Mesothelial cell of epicardium (in vitro differentiated cells): ENCODE measurements around the gene HTR1A. TPM values are rescaled to one million over a fixed set of nuclear protein-coding genes. Genes with fewer than 3 reads are reported as not detected.

Experiments
- DNase-seq, 2 experiments: peaks; one replicate each; pipeline ENCODE4 v3.0.0; 2021; ENCODE audit warnings: low spot score in 2 of 2; ENCODE audit not compliant: unreplicated experiment in 2 of 2
- H3K27ac Mint-ChIP-seq: 2 replicates; pipeline ENCODE4 v1.8.0; 2021; ENCODE audit warnings: mixed read lengths
- H3K27me3 Mint-ChIP-seq: 2 replicates; pipeline ENCODE4 v1.8.0; 2021; ENCODE audit warnings: low read depth, mixed read lengths
- H3K36me3 Mint-ChIP-seq: 2 replicates; pipeline ENCODE4 v1.8.0; 2021; ENCODE audit warnings: mixed read lengths
- H3K4me1 Mint-ChIP-seq: 2 replicates; pipeline ENCODE4 v1.8.0; 2021; ENCODE audit warnings: mixed read lengths
- H3K4me3 Mint-ChIP-seq: 2 replicates; pipeline ENCODE4 v1.8.0; 2021; ENCODE audit warnings: mild to moderate bottlenecking, moderate library complexity, mixed read lengths
- H3K9me3 Mint-ChIP-seq: 2 replicates; pipeline ENCODE4 v1.8.0; 2021; ENCODE audit warnings: mixed read lengths
- CTCF ChIP-seq: fragments of 200-600 bp; sonication (generic); IDR thresholded peaks from one replicate; pipeline ENCODE4 v1.5.0; 2021; ENCODE audit warnings: antibody characterized with exemption; ENCODE audit not compliant: unreplicated experiment
- total RNA-seq: library from RNA; stranded (reverse); gene quantifications from 3 replicates; pipeline ENCODE4 v1.2.1, GENCODE V29; 2021

The HTR1A gene
- total RNA-seq, result 0.13 TPM in 1 of 3 replicates, not detected in the others

- no peak for DNase-seq
- Mint-ChIP-seq H3K27ac (no peak within 1 kb of the TSS), H3K36me3 (no peaks in the 10 kb centered on the region), H3K9me3 (no peaks in the 10 kb centered on the region), H3K4me3 (no peak within 1 kb of the TSS), H3K27me3 (peaks cover 69% of the 10 kb centered on the region), H3K4me1 (peaks cover 16% of the 10 kb centered on the region)
- TF ChIP-seq CTCF, result no peak
Observed at GRCh38 chr5:63962279-63962678, at the start of gene HTR1A. HTR1A (minus strand) TSS chr5:63962445; CDS start chr5:63961719, 726 bp downstream.

- no peaks in the 10 kb centered on the region for H3K27me3 Mint-ChIP-seq
Observed at GRCh38 chr5:64003966-64004365, 41.7 kb upstream of the HTR1A start.

GRCh38 chr5:64000096-64000495 lies 37.9 kb upstream of the HTR1A start:
- no peaks in the 10 kb centered on the region for H3K36me3 Mint-ChIP-seq
- H3K4me1 Mint-ChIP-seq, result no peaks in the 10 kb centered on the region
- H3K27ac Mint-ChIP-seq, result no peak overlapping the region
- H3K4me3 Mint-ChIP-seq, result no peak overlapping the region
- DNase-seq, result no peak
- H3K27me3 Mint-ChIP-seq, result no peaks in the 10 kb centered on the region
- H3K9me3 Mint-ChIP-seq, result peaks cover 10% of the 10 kb centered on the region
- no peak for TF ChIP-seq CTCF

More at GRCh38 chr5:64003966-64004365, 41.7 kb upstream of the HTR1A start:
- Mint-ChIP-seq H3K9me3 (no peaks in the 10 kb centered on the region), H3K4me1 (no peaks in the 10 kb centered on the region), H3K36me3 (no peaks in the 10 kb centered on the region), H3K4me3 (no peak overlapping the region), H3K27ac (no peak overlapping the region)
- DNase-seq, result no peak
- TF ChIP-seq CTCF, result no peak

- Mint-ChIP-seq H3K4me1 (no peaks in the 10 kb centered on the region), H3K36me3 (no peaks in the 10 kb centered on the region), H3K4me3 (no peak overlapping the region), H3K9me3 (no peaks in the 10 kb centered on the region), H3K27me3 (peaks cover 4% of the 10 kb centered on the region), H3K27ac (no peak overlapping the region)
- no peak for DNase-seq
- TF ChIP-seq CTCF, result no peak
Observed at GRCh38 chr5:63987053-63987452, 24.8 kb upstream of the HTR1A start.

- H3K4me1 Mint-ChIP-seq, result no peaks in the 10 kb centered on the region
- H3K27me3 Mint-ChIP-seq, result peaks cover 3% of the 10 kb centered on the region
- H3K36me3 Mint-ChIP-seq, result no peaks in the 10 kb centered on the region
- DNase-seq, result no peak
- no peak for TF ChIP-seq CTCF
- no peak overlapping the region for H3K4me3 Mint-ChIP-seq
- H3K27ac Mint-ChIP-seq, result no peak overlapping the region
- peaks cover 18% of the 10 kb centered on the region for H3K9me3 Mint-ChIP-seq
Observed at GRCh38 chr5:63981864-63982263, 19.6 kb upstream of the HTR1A start.

- Mint-ChIP-seq H3K36me3 (no peaks in the 10 kb centered on the region), H3K4me1 (peaks cover 14% of the 10 kb centered on the region), H3K4me3 (no peak overlapping the region), H3K27ac (no peak overlapping the region), H3K9me3 (no peaks in the 10 kb centered on the region), H3K27me3 (peaks cover 54% of the 10 kb centered on the region)
- no peak for DNase-seq
- TF ChIP-seq CTCF, result no peak
Observed at GRCh38 chr5:63963926-63964325, 1.7 kb upstream of the HTR1A start.
